HEK293T (cell line): ENCODE measurements around the gene SCO1.

Source experiments
- ARNT ChIP-seq: fragments of 450-650 bp; IDR thresholded peaks from 2 replicates; pipeline ENCODE4 v1.6.1; 2017; ENCODE audit warnings: mild to moderate bottlenecking
- ELF4 ChIP-seq: fragments of 450-650 bp; IDR thresholded peaks from 2 replicates; pipeline ENCODE4 v1.6.1; 2017; ENCODE audit warnings: antibody characterized with exemption
- FOXA1 ChIP-seq: fragments of 450-650 bp; IDR thresholded peaks from 2 replicates; pipeline ENCODE4 v1.6.1; 2016; ENCODE audit warnings: mild to moderate bottlenecking
- FOXK2 ChIP-seq: fragments of 450-650 bp; IDR thresholded peaks from 2 replicates; pipeline ENCODE4 v1.6.1; 2016; ENCODE audit warnings: mild to moderate bottlenecking
- FOXM1 ChIP-seq: fragments of 450-650 bp; IDR thresholded peaks from 2 replicates; pipeline ENCODE4 v1.6.1; 2017; ENCODE audit warnings: mild to moderate bottlenecking, borderline replicate concordance
- HDGF ChIP-seq: fragments of 450-650 bp; IDR thresholded peaks from 2 replicates; pipeline ENCODE4 v1.6.1; 2017; ENCODE audit warnings: antibody characterized with exemption, borderline replicate concordance
- NFRKB ChIP-seq: fragments of 450-650 bp; IDR thresholded peaks from 2 replicates; pipeline ENCODE4 v1.6.1; 2016; ENCODE audit warnings: mild to moderate bottlenecking, moderate library complexity
- SP1 ChIP-seq: fragments of 450-650 bp; IDR thresholded peaks from 2 replicates; pipeline ENCODE4 v1.6.1; 2017
- SUZ12 ChIP-seq: fragments of 450-650 bp; IDR thresholded peaks from 2 replicates; pipeline ENCODE4 v1.6.1; 2016; ENCODE audit warnings: mild to moderate bottlenecking
- TARDBP ChIP-seq: fragments of 450-650 bp; IDR thresholded peaks from 2 replicates; pipeline ENCODE4 v1.6.1; 2016
- ZNF384 ChIP-seq: fragments of 450-650 bp; IDR thresholded peaks from 2 replicates; pipeline ENCODE4 v1.6.1; 2016
- TF ChIP-seq, protein P1 (sequence below): fragments of 450-650 bp; IDR thresholded peaks from 2 replicates; pipeline ENCODE4 v1.6.1; 2016

DNA sequence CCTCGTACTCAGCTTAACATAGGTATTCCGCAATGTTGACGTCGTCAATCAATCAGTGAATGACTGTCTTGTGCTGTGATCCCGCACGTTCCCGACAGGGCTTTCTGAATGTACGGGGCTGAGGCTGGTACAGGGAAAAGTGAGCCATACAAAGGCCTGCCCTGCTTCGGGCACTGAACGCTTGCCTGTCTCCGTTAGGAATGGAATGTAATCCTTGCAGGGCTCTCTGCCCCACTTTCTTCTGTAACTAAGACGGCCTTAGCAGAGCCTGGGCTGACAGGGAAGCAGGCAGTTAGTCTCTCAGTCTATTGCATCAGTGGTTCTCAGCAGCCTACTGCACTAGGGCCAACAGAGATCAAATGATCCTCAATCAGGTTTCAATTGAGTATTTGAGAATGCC, 24.0 kb downstream of the SCO1 start:
- TF ChIP-seq NFRKB (no peak), HDGF (no peak), ZNF384 (no peak), FOXK2 (no peak), FOXM1 (no peak), TARDBP (no peak), ELF4 (no peak), SUZ12 (no peak), SP1 (no peak), ARNT (no peak), FOXA1 (no peak)
- TF ChIP-seq, protein P1, sequence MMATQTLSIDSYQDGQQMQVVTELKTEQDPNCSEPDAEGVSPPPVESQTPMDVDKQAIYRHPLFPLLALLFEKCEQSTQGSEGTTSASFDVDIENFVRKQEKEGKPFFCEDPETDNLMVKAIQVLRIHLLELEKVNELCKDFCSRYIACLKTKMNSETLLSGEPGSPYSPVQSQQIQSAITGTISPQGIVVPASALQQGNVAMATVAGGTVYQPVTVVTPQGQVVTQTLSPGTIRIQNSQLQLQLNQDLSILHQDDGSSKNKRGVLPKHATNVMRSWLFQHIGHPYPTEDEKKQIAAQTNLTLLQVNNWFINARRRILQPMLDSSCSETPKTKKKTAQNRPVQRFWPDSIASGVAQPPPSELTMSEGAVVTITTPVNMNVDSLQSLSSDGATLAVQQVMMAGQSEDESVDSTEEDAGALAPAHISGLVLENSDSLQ, result no peak
